K562 (cell line): ENCODE results near the gene SPATA3. TPM values are rescaled to one million over a fixed set of nuclear protein-coding genes. Genes with fewer than 3 reads are reported as not detected.

Experiments used
- ATAC-seq: fragments of 200-7000 bp; cut with Tn5 transposase; 3 replicates; pipeline ENCODE4 v1.9.1; 2020; ENCODE audit warnings: moderate library complexity
- BruUV-seq: library from RNA; stranded (reverse); fragments of 400-500 nt; replicated peaks from 2 replicates; lab custom pipeline; 2021; lab: Mats Ljungman, UMichigan
- CTCF ChIA-PET: fragments of 300-600 bp; formaldehyde crosslinking; extraction: SDS; loops from one replicate; lab custom pipeline; 2021; ENCODE audit warnings: low intra/inter-chr PET ratio; lab: Yijun Ruan, JAX
- POLR2A ChIA-PET: fragments of 300-600, 350-650 bp; sonication (Branson Sonifier 250); formaldehyde crosslinking; extraction: SDS; loops from one replicate; lab custom pipeline; 2021; ENCODE audit warnings: antibody characterized with exemption, inconsistent platforms; lab: Yijun Ruan, JAX
- DNase-seq, 4 experiments: peaks; one replicate each; pipeline versions ENCODE4 v3.0.0 to v3.0.0-alpha.2; 2011 to 2018; ENCODE audit warnings: low spot score in 3 of 4, mixed read lengths in 3 of 4; ENCODE audit errors: extremely low read depth in 1 of 4
- FAIRE-seq: peaks from 2 replicates; lab custom pipeline; 2011; peaks lifted over from hg19 to GRCh38; lab: Jason Lieb, UNC
- H2AFZ ChIP-seq: 2 replicates; pipeline ENCODE4 v1.6.0; 2011; ENCODE audit warnings: low read depth, low read length, control low read depth, inconsistent platforms
- H3K27ac ChIP-seq: fragments of 200-600 bp; 3 replicates; pipeline ENCODE4 v1.8.0; 2011; ENCODE audit warnings: low read depth, mild to moderate bottlenecking, control low read depth, inconsistent platforms, low read length, moderate library complexity, mixed read lengths; ENCODE audit errors: extremely low read depth
- H3K27me3 ChIP-seq, 2 experiments: fragments of 300-600 bp in 1 of 2; 2 replicates in 1 of 2; 3 replicates in 1 of 2; pipeline versions ENCODE4 v1.6.0 to v1.8.0; 2011; ENCODE audit warnings: inconsistent platforms in 2 of 2, low read length in 2 of 2, mild to moderate bottlenecking in 1 of 2, mixed read lengths in 1 of 2, moderate library complexity in 1 of 2; ENCODE audit not compliant: control insufficient read depth in 2 of 2, insufficient read depth in 2 of 2
- H3K36me3 ChIP-seq: fragments of 300-600 bp; 3 replicates; pipeline ENCODE4 v1.8.0; 2011; ENCODE audit warnings: mild to moderate bottlenecking, low read length, inconsistent platforms; ENCODE audit not compliant: control insufficient read depth, insufficient read depth
- H3K4me1 ChIP-seq, 2 experiments: fragments of 200-600 bp in 1 of 2; replicated peaks in 1 of 2; 2 replicates in 1 of 2; 3 replicates in 1 of 2; pipeline versions ENCODE4 v1.5.1 to v1.8.0; 2011; ENCODE audit warnings: inconsistent platforms in 2 of 2, low read length in 2 of 2, mild to moderate bottlenecking in 1 of 2, mixed read lengths in 1 of 2, moderate library complexity in 1 of 2; ENCODE audit not compliant: control insufficient read depth in 2 of 2, insufficient read depth in 2 of 2
- H3K4me2 ChIP-seq: 2 replicates; pipeline ENCODE4 v1.6.1; 2011; ENCODE audit warnings: low read length, control low read depth, inconsistent platforms, mixed read lengths; ENCODE audit not compliant: insufficient read depth
- H3K4me3 ChIP-seq: fragments of 200-600 bp; sonication (generic), shearing (Covaris generic); 2 replicates; pipeline ENCODE4 v1.5.1; 2016; ENCODE audit warnings: control low read depth, inconsistent platforms
- H3K79me2 ChIP-seq: fragments of 200-600 bp; 3 replicates; pipeline ENCODE4 v1.8.0; 2011; ENCODE audit warnings: low read length, inconsistent platforms; ENCODE audit not compliant: control insufficient read depth, insufficient read depth
- H3K9ac ChIP-seq, 2 experiments: 2 replicates each; pipeline versions ENCODE4 v1.6.0 to v1.6.1; 2011; ENCODE audit warnings: low read depth in 2 of 2, low read length in 2 of 2, control low read depth in 1 of 2, inconsistent platforms in 1 of 2, mild to moderate bottlenecking in 1 of 2, mixed read lengths in 1 of 2; ENCODE audit not compliant: insufficient read depth in 1 of 2
- H3K9me1 ChIP-seq: one replicate; pipeline ENCODE4 v1.6.0; 2011; ENCODE audit warnings: inconsistent platforms, mild to moderate bottlenecking, low read length, moderate library complexity; ENCODE audit not compliant: control insufficient read depth, insufficient read depth
- H3K9me3 ChIP-seq: replicated peaks from 2 replicates; pipeline ENCODE4 v1.5.1; 2011; ENCODE audit warnings: low read depth, low read length, inconsistent platforms; ENCODE audit not compliant: control insufficient read depth, insufficient read depth
- H4K20me1 ChIP-seq: replicated peaks from 2 replicates; pipeline ENCODE4 v1.6.1; 2011; ENCODE audit warnings: low read length, inconsistent platforms, mixed read lengths; ENCODE audit not compliant: control insufficient read depth, insufficient read depth
- CBX3 ChIP-seq, 2 experiments: IDR thresholded peaks; 1 replicate in 1 of 2; 2 replicates in 1 of 2; pipeline ENCODE4 v1.6.1; 2012; ENCODE audit warnings: inconsistent platforms in 2 of 2, low read length in 2 of 2, borderline replicate concordance in 1 of 2, control low read depth in 1 of 2
- DACH1 ChIP-seq: fragments of 450-650 bp; IDR thresholded peaks from 2 replicates; pipeline ENCODE4 v1.6.1; 2018; ENCODE audit not compliant: partially characterized antibody
- FOXK2 ChIP-seq, 2 experiments: fragments of 450-650 bp; IDR thresholded peaks in 1 of 2; conservative IDR thresholded peaks in 1 of 2; 2 replicates each; pipeline ENCODE4 v1.6.1; 2016; ENCODE audit warnings: low read depth in 2 of 2, mild to moderate bottlenecking in 1 of 2
- HDAC8 ChIP-seq: fragments of 450-650 bp; IDR thresholded peaks from 2 replicates; pipeline ENCODE4 v1.6.1; 2016; ENCODE audit warnings: mild to moderate bottlenecking, missing genetic modification characterization, moderate library complexity, missing compliant biosample characterization
- KDM4B ChIP-seq, 2 experiments: fragments of 450-650 bp in 1 of 2; sonication (generic) in 1 of 2; IDR thresholded peaks; 2 replicates each; pipeline ENCODE4 v1.6.1; 2016 to 2017; ENCODE audit warnings: borderline replicate concordance in 2 of 2, antibody characterized with exemption in 1 of 2, low read depth in 1 of 2, mild to moderate bottlenecking in 1 of 2
- MCM7 ChIP-seq, 2 experiments: fragments of 450-650 bp; IDR thresholded peaks; 2 replicates each; pipeline ENCODE4 v1.6.1; 2016 to 2018
- NCOA2 ChIP-seq, 2 experiments: fragments of 450-650 bp; IDR thresholded peaks; 2 replicates each; pipeline ENCODE4 v1.6.1; 2018; ENCODE audit warnings: mild to moderate bottlenecking in 2 of 2, moderate library complexity in 1 of 2; ENCODE audit not compliant: partially characterized antibody in 2 of 2
- TCFL5 ChIP-seq: fragments of 250-450 bp; sonication (Bioruptor Pico); conservative IDR thresholded peaks from 2 replicates; pipeline ENCODE4 v1.6.1; 2021; ENCODE audit warnings: mild to moderate bottlenecking, moderate library complexity, matching md5 sums
- ZNF121 ChIP-seq: sonication (generic); formaldehyde crosslinking; conservative IDR thresholded peaks from 2 replicates; pipeline ENCODE4 v1.8.0; 2022; ENCODE audit warnings: missing genetic modification reagents
- WGBS: fragments of 100-300 bp; shearing (Covaris generic); methylation state at CpG from one replicate; pipeline ENCODE4 v1.1.6; 2016; ENCODE audit warnings: low coverage, mixed read lengths; ENCODE audit not compliant: insufficient coverage; ENCODE audit errors: missing lambda C conversion rate; 5-methylcytosine and 5-hydroxymethylcytosine counted together
- in situ Hi-C: fragments of 300-500 bp; cut with MboI; formaldehyde crosslinking; loops from 4 replicates; pipeline ENCODE4 v1.15.0; 2018; ENCODE audit warnings: inconsistent platforms, mixed read lengths
- intact Hi-C: fragments of 100-400 bp; cut with micrococcal nuclease; formaldehyde crosslinking; loops from 2 replicates; pipeline ENCODE4 v1.14.2; 2022
- polyA plus RNA-seq, 8 experiments: library from polyadenylated mRNA; depleted of rRNA in 4 of 8; stranded (reverse) in 5 of 8; unstranded in 3 of 8; fragments of >200 nt; fragmentation: Nextera tagmentation in 2 of 8; fragmentation: Illumina TruSeq in 1 of 8; extraction: Ambion mirVana in 2 of 8; extraction: Trizol in 1 of 8; gene quantifications; 2 replicates each; pipeline versions ENCODE4 v1.2.1 to v1.2.3, GENCODE V29; 2011 to 2014; ENCODE audit warnings: inconsistent platforms in 1 of 8, missing spikeins in 1 of 8
- total RNA-seq, 7 experiments: library from RNA; depleted of rRNA in 6 of 7; stranded (reverse); fragments of >200 nt in 6 of 7; fragmentation: Illumina TruSeq in 2 of 7; extraction: Trizol in 2 of 7; gene quantifications; 2 replicates each; pipeline versions ENCODE4 v1.2.1 to v1.2.3, GENCODE V29; 2011 to 2021; ENCODE audit warnings: low replicate concordance in 1 of 7
- TF ChIP-seq, protein P1 (sequence below): fragments of 450-650 bp; IDR thresholded peaks from 2 replicates; pipeline ENCODE4 v1.6.1; 2016; ENCODE audit warnings: missing biosample characterization, missing genetic modification characterization
- TF ChIP-seq, protein P2 (sequence below): sonication (generic); formaldehyde crosslinking; IDR thresholded peaks from 2 replicates; pipeline ENCODE4 v1.8.0; 2022; ENCODE audit warnings: mild to moderate bottlenecking, missing genetic modification reagents
- TF ChIP-seq, protein P3 (sequence below): fragments of 450-650 bp; IDR thresholded peaks from 2 replicates; pipeline ENCODE4 v1.6.1; 2016; ENCODE audit warnings: mild to moderate bottlenecking

The SPATA3 gene
- total and polyA plus RNA-seq, 9 of the 15 experiments (the other 6 are each of a cell fraction or from before 2014, with no cell fraction given): not detected

DNA sequence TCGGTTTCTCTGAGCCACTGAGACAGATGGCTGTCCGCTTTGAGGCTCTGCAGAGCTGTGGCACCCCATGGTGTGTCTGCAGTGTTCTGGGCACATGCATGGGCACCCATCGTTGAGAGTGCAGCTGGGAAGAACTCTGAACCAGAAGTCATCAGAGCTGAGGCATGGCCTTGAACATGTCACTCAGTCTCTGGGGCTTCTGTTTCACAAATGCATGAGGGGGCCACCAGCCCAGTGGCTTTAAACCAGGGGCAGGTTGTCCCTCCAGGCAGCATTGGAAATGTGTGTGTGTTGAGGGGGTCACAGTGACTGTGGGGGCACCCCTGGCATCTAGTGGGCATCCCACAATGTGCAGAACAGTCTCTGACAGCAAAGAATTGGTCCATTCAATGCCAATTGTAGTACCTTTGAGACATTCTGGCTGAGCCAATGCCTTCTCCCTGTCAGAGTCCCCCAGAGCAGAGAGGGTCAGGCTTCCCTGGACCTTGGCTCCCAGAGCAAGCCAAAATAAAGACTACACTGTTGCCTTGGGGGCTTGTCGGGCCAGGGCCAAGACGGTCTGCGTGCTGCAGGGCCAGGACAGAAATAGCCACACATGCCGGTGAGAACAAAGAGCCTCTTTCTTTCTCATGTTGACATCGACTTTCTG, 51.5 kb downstream of the SPATA3 start:
- in situ Hi-C loops: no loop called here
- Histone ChIP-seq H3K36me3 (no peaks in the 10 kb centered on the region), H2AFZ (no peak overlapping the region), H3K27ac (no peak overlapping the region), H4K20me1 (no peaks in the 10 kb centered on the region), H3K9me1 (no peaks in the 10 kb centered on the region), H3K4me3 (no peak overlapping the region), H3K27me3 (peaks cover 3 to 18% of the 10 kb centered on the region in 2 experiments; a peak in 3 of 5 replicates), H3K9me3 (no peaks in the 10 kb centered on the region), H3K9ac (no peak overlapping the region), H3K4me1 (peaks cover 0 to 4% of the 10 kb centered on the region in 2 experiments; a peak in 2 of 5 replicates), H3K79me2 (no peaks in the 10 kb centered on the region), H3K4me2 (no peak overlapping the region)
- ATAC-seq: no peak
- no TSS peak for BruUV-seq
- ChIA-PET CTCF (no interaction called here), POLR2A (no interaction called here)
- FAIRE-seq: no peak
- 3% methylated on average over 7 of the region's 8 CpGs for WGBS
- DNase-seq: no peak
- intact Hi-C loops: no loop called here
- no peak for TF ChIP-seq MCM7 (IDR thresholded peaks at IDR 0.05)
- no peak for TF ChIP-seq NCOA2 (IDR thresholded peaks at IDR 0.05; ENCODE audit: partially characterized antibody in 2 of 2)
- TF ChIP-seq ZNF121: no peak
- TF ChIP-seq, protein P1, sequence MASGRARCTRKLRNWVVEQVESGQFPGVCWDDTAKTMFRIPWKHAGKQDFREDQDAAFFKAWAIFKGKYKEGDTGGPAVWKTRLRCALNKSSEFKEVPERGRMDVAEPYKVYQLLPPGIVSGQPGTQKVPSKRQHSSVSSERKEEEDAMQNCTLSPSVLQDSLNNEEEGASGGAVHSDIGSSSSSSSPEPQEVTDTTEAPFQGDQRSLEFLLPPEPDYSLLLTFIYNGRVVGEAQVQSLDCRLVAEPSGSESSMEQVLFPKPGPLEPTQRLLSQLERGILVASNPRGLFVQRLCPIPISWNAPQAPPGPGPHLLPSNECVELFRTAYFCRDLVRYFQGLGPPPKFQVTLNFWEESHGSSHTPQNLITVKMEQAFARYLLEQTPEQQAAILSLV: no peak
- no peak for TF ChIP-seq KDM4B (IDR thresholded peaks at IDR 0.05; ENCODE audit: borderline replicate concordance in 2 of 2, low read depth in 1 of 2)
- no peak for TF ChIP-seq TCFL5 (CRISPR knock-in tag)
- TF ChIP-seq HDAC8: no peak
- no peak for TF ChIP-seq FOXK2 (conservative IDR thresholded peaks at IDR 0.05 in 1 of 2, IDR thresholded peaks at IDR 0.05 in 1 of 2; ENCODE audit: low read depth in 2 of 2)
- no peak for TF ChIP-seq CBX3 (IDR thresholded peaks at IDR 0.05; ENCODE audit: borderline replicate concordance in 1 of 2, low read length in 2 of 2)
- TF ChIP-seq, protein P2, sequence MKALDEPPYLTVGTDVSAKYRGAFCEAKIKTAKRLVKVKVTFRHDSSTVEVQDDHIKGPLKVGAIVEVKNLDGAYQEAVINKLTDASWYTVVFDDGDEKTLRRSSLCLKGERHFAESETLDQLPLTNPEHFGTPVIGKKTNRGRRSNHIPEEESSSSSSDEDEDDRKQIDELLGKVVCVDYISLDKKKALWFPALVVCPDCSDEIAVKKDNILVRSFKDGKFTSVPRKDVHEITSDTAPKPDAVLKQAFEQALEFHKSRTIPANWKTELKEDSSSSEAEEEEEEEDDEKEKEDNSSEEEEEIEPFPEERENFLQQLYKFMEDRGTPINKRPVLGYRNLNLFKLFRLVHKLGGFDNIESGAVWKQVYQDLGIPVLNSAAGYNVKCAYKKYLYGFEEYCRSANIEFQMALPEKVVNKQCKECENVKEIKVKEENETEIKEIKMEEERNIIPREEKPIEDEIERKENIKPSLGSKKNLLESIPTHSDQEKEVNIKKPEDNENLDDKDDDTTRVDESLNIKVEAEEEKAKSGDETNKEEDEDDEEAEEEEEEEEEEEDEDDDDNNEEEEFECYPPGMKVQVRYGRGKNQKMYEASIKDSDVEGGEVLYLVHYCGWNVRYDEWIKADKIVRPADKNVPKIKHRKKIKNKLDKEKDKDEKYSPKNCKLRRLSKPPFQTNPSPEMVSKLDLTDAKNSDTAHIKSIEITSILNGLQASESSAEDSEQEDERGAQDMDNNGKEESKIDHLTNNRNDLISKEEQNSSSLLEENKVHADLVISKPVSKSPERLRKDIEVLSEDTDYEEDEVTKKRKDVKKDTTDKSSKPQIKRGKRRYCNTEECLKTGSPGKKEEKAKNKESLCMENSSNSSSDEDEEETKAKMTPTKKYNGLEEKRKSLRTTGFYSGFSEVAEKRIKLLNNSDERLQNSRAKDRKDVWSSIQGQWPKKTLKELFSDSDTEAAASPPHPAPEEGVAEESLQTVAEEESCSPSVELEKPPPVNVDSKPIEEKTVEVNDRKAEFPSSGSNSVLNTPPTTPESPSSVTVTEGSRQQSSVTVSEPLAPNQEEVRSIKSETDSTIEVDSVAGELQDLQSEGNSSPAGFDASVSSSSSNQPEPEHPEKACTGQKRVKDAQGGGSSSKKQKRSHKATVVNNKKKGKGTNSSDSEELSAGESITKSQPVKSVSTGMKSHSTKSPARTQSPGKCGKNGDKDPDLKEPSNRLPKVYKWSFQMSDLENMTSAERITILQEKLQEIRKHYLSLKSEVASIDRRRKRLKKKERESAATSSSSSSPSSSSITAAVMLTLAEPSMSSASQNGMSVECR (CRISPR knock-in tag): no peak
- no peak for TF ChIP-seq DACH1
- TF ChIP-seq, protein P3, sequence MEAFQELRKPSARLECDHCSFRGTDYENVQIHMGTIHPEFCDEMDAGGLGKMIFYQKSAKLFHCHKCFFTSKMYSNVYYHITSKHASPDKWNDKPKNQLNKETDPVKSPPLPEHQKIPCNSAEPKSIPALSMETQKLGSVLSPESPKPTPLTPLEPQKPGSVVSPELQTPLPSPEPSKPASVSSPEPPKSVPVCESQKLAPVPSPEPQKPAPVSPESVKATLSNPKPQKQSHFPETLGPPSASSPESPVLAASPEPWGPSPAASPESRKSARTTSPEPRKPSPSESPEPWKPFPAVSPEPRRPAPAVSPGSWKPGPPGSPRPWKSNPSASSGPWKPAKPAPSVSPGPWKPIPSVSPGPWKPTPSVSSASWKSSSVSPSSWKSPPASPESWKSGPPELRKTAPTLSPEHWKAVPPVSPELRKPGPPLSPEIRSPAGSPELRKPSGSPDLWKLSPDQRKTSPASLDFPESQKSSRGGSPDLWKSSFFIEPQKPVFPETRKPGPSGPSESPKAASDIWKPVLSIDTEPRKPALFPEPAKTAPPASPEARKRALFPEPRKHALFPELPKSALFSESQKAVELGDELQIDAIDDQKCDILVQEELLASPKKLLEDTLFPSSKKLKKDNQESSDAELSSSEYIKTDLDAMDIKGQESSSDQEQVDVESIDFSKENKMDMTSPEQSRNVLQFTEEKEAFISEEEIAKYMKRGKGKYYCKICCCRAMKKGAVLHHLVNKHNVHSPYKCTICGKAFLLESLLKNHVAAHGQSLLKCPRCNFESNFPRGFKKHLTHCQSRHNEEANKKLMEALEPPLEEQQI: no peak
